ENCODE results near the gene DAPK2.
A peak's percentile ranks its signal among the peaks of the same experiment; 100 is the strongest.

DAPK2 gene

DNA sequence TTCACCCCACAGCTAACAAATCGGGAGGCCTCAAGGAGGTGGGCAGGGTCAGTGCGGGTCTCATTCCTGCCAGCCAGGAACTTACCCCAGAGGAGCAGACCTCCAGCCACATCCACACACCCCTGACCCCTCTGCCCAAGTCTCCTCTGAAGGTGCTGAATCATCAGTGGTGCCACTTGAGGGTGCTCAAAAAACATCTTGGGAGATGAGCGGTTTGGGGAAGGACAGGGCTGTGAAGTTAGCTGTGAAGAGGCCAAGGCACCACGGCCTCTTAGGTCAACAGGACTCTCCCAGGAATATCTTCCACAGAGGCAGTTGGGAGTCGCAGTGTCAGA is 1.2 kb downstream of the DAPK2 start:
- ChIA-PET POLR2A (interaction anchor here (0.9 kb wide), 1 partner anchor 139 kb away, joined by 3 read pairs; no protein-coding TSS in a partner anchor), CTCF (interaction anchor here (0.9 to 2.0 kb wide), 3 partner anchors 9 to 293 kb away, joined by 3 to 7 read pairs (median 6); no protein-coding TSS in a partner anchor)
- DNase-seq (ENCODE audit: extremely low spot score) = no peak
- TF ChIP-seq ARNT (IDR thresholded peaks at IDR 0.05) (no peak), HDGF (IDR thresholded peaks at IDR 0.05; ENCODE audit: borderline replicate concordance) (no peak), TARDBP (IDR thresholded peaks at IDR 0.05) (no peak), SP1 (IDR thresholded peaks at IDR 0.05) (no peak), CTBP1 (IDR thresholded peaks at IDR 0.05; ENCODE audit: borderline replicate concordance) (no peak), FOXA1 (IDR thresholded peaks at IDR 0.05) (no peak), BHLHE40 (IDR thresholded peaks at IDR 0.05; ENCODE audit: borderline replicate concordance) (no peak), L3MBTL2 (conservative IDR thresholded peaks at IDR 0.05) (no peak), NFRKB (IDR thresholded peaks at IDR 0.05) (no peak), LEF1 (IDR thresholded peaks at IDR 0.05; ENCODE audit: borderline replicate concordance) (no peak), FOXK2 (IDR thresholded peaks at IDR 0.05) (no peak), PKNOX1 (IDR thresholded peaks at IDR 0.05) (no peak), FOXM1 (IDR thresholded peaks at IDR 0.05; ENCODE audit: borderline replicate concordance) (no peak), ELF4 (IDR thresholded peaks at IDR 0.05) (no peak)

DNA sequence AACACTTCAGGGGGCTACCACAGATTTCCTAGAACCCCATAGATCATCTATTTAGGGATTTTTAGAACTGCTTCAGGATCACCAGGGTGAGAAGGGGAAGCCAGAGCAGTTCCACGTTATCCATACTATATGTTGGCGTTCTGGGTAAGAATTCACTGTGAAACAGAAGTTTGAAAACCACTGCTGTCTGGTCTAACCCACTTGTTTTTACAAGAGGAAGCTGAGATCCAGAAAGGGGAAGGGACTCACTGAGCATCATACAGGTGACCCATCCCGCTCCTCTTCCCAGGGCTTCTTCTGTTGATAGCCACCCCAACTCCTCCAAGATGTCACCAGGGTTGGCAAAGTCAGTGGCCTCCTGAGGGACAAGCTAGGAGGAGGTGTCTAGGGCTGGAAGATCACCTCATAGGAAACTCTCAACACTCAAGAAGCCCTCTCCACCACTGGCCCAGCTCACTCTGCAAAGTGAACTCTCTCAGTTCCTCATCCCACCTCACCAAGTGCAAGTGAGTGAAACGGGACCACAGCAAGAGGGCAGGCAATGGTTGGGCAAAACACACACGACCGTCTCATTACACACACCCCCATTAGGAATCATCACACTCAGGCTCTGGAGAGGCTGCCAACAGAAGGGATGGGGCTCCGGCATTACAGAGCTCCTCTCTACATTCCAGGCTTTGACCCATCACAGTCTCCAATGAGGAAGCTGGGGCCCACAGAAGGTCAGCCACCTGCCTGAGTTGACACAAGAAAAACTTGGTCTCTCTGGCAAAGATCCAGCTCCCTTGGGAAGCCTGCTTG is 1.8 kb downstream of the DAPK2 start:
- no peak for TF ChIP-seq BHLHE40 (IDR thresholded peaks at IDR 0.05; ENCODE audit: borderline replicate concordance)
- no peak for TF ChIP-seq SP1 (IDR thresholded peaks at IDR 0.05)
- no peak for TF ChIP-seq FOXA1 (IDR thresholded peaks at IDR 0.05)
- TF ChIP-seq SUZ12 (IDR thresholded peaks at IDR 0.05) = no peak
- no peak for TF ChIP-seq LEF1 (IDR thresholded peaks at IDR 0.05; ENCODE audit: borderline replicate concordance)
- TF ChIP-seq CTBP1 (IDR thresholded peaks at IDR 0.05; ENCODE audit: borderline replicate concordance) = no peak
- no peak for TF ChIP-seq ELF4 (IDR thresholded peaks at IDR 0.05)
- TF ChIP-seq FOXM1 (IDR thresholded peaks at IDR 0.05; ENCODE audit: borderline replicate concordance) = no peak
- no peak for TF ChIP-seq HDGF (IDR thresholded peaks at IDR 0.05; ENCODE audit: borderline replicate concordance)
- TF ChIP-seq ZNF384 (IDR thresholded peaks at IDR 0.05) = no peak
- no peak for TF ChIP-seq ARNT (IDR thresholded peaks at IDR 0.05)
- ChIA-PET POLR2A (interaction anchor here (0.9 kb wide), 1 partner anchor 138 kb away, joined by 3 read pairs; no protein-coding TSS in a partner anchor), CTCF (no interaction called here)
- no peak for DNase-seq (ENCODE audit: extremely low spot score)

DNA sequence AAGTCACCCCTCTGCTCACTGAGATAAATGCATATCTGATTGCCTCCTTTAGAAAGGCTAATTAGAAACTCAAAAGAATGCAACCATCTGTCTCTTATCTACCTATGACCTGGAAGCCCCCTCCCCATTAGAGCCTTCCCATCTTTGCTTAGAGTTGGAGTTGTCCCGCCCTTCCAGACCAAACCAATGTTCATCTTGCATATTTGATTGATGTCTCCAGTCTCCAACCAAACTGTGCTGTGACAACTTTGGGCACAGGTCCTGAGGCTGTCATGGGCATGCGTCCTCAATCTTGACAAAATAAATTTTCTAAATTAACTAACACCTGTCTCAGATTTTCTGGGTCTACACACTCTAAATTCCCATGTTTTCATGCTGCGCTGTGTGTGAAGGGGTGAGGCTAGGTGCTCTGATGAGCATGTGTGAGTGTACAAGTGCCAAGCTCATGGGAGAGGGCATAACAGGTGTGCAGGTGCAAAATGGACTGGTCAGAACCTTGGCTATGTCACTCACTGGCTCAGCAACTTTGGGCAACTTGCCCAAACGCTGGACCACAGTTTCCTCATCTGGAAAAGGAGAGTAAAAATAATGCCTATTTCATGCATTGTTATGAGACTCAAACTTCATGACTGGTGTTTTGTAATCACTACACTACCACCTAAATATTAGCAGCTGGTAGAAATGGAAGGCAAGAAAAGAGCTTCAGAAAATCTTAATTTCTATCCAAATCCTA is 7.2 kb downstream of the DAPK2 start:
- CTCF ChIA-PET = no interaction called here
- TF ChIP-seq HDGF (IDR thresholded peaks at IDR 0.05; ENCODE audit: borderline replicate concordance) = no peak
- TF ChIP-seq CTBP1 (IDR thresholded peaks at IDR 0.05; ENCODE audit: borderline replicate concordance) = no peak
- no peak for TF ChIP-seq ARNT (IDR thresholded peaks at IDR 0.05)
- peak; percentile 78 for TF ChIP-seq PKNOX1 (IDR thresholded peaks at IDR 0.05)
- TF ChIP-seq TARDBP (IDR thresholded peaks at IDR 0.05) = no peak
- POLR2A ChIA-PET = no interaction called here
- no peak for DNase-seq (ENCODE audit: extremely low spot score)

GRCh38 chr15:64037966-64038365 is 8.3 kb downstream of the DAPK2 start:
- ChIA-PET CTCF (no interaction called here), POLR2A (no interaction called here)
- TF ChIP-seq PKNOX1 (IDR thresholded peaks at IDR 0.05) (no peak), ELF4 (IDR thresholded peaks at IDR 0.05) (no peak), FOXA1 (IDR thresholded peaks at IDR 0.05) (no peak), FOXK2 (IDR thresholded peaks at IDR 0.05) (no peak), L3MBTL2 (conservative IDR thresholded peaks at IDR 0.05) (no peak)
- no peak for DNase-seq (ENCODE audit: extremely low spot score)

- ChIA-PET POLR2A (interaction anchor here (0.7 kb wide), 1 partner anchor 9 kb away, joined by 3 read pairs; the partner anchor contains the start of gene DAPK2), CTCF (interaction anchor here (1.7 kb wide), 1 partner anchor 9 kb away, joined by 7 read pairs; the partner anchor contains the start of gene DAPK2)
- TF ChIP-seq L3MBTL2 (conservative IDR thresholded peaks at IDR 0.05) (no peak), ELF4 (IDR thresholded peaks at IDR 0.05) (no peak), CTBP1 (IDR thresholded peaks at IDR 0.05; ENCODE audit: borderline replicate concordance) (no peak), SUZ12 (IDR thresholded peaks at IDR 0.05) (no peak)
- no peak for DNase-seq (ENCODE audit: extremely low spot score)
Measured at GRCh38 chr15:64037116-64037515, 9.2 kb downstream of the DAPK2 start.

DNA sequence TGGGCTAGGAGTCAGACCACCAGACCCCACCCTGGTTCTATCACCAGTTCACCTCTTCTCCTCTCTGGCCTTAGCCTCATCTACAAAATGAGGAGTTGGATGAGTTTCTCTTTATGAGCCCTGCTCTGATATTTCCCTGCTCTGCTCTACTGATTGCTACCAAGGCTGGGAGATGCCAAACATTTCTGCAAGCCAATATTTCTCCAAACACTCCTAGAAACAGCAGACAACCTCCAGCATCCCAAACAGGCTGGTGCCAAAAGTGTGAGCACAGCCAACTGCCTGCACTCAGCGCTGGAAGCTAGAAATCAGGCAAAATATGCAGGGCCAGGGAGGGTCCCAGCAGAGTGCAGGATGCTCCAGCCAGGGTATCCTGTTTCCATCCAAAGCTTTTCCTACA is 10.8 kb downstream of the DAPK2 start:
- TF ChIP-seq ELF4 (IDR thresholded peaks at IDR 0.05) (no peak), HDGF (IDR thresholded peaks at IDR 0.05; ENCODE audit: borderline replicate concordance) (no peak), FOXM1 (IDR thresholded peaks at IDR 0.05; ENCODE audit: borderline replicate concordance) (no peak), TARDBP (IDR thresholded peaks at IDR 0.05) (no peak), PKNOX1 (IDR thresholded peaks at IDR 0.05) (no peak)
- POLR2A ChIA-PET = no interaction called here
- CTCF ChIA-PET = interaction anchor here (0.7 to 1.7 kb wide), 2 partner anchors 11 to 146 kb away, joined by 3 to 7 read pairs; partner anchors contain the start of gene DAPK2
- DNase-seq (ENCODE audit: extremely low spot score) = no peak

Data from HEK293T (cell line).